HS-5 (cell line): ENCODE measurements around the gene MINDY3.

Source experiments
- DNase-seq: peaks from one replicate; pipeline ENCODE4 v3.0.0-alpha.2; 2012; ENCODE audit warnings: low read depth

Gene MINDY3

DNA sequence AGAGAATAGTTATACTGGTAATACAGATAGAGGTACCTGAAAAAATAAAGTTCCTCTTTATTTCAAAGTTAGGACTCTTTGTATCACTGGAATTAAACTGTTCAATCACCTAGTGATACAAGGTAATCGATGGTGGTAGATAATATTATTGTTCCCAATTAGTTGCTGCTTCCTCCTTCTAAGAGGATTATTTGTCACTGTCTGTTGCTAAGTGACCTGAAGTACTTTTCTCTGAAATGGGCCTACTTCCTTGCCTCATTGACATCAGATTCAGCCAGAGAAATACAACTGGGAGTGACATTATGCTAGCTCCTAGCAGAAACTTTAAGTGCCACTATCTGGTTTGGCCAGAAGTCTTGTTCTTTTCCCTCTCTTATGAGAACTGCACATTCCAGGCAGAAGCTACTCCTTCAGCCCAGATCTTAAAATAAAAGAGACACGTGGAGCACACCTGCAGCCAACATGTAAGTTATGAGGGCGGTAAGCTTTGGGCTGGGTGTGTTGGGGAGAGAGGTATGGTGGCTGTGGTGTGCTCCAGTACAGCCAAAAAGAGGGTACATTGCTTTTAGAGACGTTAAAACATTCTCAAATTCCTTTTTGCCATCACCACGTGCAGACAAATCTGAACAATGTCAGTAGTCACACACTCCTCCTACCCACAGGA lies 54.8 kb downstream of the MINDY3 start:
- DNase-seq: no peak

DNA sequence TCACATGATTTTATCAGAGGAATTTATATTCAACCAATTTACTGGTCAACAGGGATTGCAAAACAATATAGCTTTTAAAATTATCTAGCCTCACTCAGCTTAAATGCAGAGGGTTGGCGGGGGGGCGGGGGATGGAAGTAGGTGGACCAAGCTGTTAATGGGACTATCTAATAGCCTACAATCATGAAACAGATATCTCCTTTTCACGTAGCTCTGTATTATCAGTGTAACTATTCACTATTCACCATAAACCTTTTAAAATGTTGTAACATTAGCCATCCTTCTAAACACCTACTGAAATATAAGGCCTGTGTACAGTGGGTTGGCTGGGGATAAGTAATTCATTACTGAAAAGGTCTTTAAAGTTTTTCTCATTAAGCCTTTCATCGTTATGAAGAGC lies 56.2 kb downstream of the MINDY3 start:
- no peak for DNase-seq

DNA sequence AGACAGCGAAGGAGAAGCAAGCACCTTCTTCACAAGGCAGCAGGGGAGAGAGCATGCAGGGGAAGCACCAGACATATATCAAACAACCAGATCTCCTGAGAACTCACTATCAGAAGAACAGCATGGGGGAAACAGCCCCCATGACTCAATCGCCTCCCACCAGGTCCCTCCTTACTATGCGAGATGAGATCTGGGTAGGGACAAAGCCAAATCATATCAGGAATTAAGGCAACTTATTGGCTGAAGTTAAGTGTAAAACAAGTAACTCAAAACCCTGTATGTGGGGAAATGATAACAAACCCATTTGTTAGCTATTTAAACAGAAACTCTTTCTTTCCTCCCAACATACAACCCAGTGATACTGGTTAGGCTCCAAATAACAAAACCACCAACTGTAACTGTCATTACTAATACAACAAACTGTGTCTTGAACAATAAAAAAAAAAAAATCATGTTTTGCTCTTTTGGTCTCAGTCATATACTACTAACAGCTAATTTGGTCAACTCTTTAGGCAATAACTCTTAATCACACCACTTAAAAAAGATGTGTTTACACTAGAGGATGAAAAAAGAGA lies 57.8 kb downstream of the MINDY3 start:
- DNase-seq: no peak

DNA sequence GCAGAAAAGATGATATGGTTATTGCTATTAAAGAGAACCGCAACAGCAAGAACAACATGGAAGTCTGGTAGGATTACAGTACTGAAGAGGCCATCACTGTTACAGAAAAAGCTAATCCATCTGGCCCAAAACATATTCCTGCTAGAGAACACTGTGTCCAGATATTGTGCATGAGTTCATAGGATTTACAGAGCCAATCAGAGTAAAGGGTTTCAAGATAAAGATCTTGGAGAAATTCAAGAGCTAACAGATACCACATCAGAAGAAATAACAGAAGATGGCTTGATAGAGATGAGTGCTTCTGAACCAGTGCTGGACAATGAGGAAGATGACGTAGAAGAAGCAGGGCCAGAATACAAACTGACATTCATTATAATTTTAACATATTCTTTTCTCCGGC lies 58.7 kb downstream of the MINDY3 start:
- DNase-seq: no peak

DNA sequence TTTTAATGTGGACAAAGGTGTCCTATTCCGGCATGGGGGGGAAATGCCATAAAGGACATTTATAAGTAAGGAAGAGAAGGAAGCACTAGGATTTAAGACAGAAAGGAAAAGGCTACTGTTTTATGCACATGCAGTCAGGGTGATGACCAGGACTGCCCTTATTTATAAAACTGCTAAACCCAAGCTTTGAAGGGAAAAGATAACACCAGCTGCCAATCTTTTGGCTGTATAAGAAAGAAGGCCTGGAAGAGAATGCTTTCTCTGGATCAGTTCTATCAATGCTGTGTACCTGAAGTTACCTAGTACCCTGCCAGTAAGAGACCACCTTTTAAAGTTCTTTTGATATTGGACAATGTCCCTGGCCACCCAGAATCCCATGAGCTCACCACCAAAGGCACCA lies 59.2 kb downstream of the MINDY3 start:
- no peak for DNase-seq

DNA sequence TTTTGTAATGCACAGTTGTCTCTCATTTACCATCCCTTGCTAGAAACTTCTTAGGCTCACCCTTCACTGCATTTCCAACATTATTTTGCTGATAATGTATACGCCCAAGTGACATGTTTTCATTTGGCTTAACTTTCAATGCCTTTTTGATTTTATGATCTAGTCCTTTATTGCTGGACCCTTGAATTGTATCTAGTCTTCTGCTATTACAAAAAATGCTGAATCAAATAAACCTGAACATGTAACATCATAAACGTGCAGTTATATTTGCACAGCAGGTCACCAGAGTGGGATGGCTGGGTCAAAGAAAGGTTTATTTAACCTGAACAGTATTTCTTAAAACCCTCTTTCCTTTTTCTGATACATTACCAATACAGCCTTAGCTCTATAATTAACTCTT lies 63.0 kb downstream of the MINDY3 start:
- no peak for DNase-seq

DNA sequence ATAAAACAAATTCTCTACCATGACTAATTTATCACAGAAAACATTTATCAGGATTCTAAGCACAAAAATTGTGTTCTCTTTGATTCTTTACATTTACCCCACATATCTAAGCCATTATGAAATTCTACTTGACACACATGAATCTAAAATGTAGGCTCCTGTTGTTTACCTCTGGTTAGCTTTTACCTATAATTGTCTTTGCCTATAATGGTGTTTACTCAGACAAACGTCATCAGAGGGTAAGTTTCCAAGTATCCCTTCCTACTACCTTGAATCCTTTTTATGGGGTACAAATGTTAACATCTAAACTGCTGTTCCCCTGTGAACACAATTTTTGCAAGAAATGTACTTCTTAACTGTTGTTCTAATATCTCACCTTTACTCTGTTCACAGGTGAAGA lies 63.5 kb downstream of the MINDY3 start:
- DNase-seq: no peak

DNA sequence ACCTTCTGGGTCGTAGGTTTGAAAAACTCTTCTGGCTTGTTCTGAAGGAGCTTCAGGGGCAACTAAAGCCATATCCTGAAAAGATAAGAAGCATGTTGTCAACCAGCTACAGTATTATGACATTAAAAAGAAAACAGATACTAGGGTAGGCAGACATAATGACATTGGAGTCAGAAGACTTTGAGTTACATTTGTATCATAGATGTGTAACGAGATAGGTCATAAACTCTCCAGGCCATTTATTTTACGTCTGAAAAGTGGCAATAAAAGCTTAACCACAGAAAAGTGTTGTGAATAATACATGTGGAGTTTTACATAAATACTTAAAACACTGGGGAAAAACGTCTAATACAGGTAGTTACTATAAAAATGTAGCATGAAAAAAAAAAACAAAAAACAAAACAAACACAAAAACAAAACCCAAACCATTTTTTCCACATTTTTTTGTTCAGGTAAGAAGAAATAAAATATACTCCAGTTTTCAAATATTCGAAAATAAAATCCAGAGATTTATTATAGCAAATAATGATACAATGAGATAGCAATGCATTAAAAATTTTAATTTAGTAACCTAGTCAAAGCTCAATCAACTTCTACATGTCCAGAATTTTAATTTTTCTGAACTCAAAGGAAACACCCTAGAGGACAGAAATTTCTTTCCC lies 64.1 kb downstream of the MINDY3 start:
- DNase-seq: no peak

DNA sequence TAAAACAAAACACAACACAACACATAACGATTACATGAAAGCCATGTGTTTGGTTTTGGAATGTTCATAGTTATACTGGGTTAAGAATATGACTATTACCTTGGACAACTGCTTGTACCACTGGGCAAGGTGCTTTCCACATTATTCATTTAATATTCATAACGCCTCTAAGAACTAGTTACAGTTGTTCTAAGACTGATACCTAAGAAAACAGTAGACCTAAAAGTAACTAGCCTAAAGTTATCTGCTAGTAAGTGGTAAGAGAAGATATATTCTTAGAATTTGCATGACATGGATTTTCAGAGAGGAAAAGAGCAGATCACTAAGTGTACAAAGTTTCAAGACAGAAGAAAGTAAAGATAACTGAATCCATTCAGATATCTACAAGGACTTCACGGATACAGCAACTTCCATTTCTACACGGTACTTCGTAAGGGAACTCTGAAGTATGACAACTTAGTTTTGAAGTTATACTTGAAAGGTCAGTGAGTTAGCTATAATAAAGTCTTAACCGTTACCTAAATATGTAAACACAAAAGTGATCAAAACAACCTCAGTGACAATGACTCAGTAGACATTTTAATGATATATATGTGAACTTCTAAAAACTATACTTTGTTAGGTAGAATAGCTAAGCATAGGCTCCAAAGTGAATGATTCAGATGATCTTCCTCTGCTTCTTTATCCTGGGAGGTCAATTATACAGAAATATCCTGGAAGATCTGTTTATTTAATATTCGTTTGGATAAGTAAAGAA lies 65.1 kb downstream of the MINDY3 start:
- DNase-seq: no peak

DNA sequence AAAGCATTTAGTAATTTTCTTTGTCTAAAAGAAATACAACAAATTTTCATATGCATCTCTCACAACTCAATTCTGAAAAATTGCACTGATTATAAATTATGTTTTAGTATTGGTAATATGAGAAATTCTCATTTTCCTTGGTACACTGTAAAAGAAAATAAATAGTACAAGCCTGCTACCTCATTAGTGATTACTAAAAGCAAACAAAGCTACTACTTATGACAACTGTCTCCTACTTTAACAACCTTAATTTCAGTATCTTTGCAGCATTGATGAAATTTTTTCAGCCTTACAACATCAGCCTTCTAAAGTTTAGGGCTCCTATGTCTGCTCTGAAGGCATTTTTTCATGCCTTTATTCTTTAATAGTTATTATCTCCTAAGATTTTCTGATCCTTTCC lies 65.7 kb downstream of the MINDY3 start:
- DNase-seq: no peak

DNA sequence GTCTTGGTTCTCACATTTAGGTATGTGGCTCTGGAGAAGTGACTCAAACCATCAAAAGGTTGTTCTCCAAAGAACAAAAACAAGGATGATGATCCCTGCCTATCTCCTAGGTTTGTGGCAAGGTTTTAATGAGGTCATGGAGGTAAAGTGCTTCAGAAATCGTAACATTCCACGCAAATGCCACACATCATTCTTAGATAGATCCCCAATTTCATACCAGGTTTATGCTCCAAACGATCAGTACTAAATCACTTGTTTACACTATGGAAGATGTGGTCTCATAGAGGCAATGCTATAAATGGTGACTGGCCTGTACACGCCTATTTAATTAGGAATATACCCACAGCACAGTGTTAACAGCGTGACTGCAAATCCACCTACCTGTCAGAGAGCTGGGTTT lies 66.6 kb downstream of the MINDY3 start:
- no peak for DNase-seq

DNA sequence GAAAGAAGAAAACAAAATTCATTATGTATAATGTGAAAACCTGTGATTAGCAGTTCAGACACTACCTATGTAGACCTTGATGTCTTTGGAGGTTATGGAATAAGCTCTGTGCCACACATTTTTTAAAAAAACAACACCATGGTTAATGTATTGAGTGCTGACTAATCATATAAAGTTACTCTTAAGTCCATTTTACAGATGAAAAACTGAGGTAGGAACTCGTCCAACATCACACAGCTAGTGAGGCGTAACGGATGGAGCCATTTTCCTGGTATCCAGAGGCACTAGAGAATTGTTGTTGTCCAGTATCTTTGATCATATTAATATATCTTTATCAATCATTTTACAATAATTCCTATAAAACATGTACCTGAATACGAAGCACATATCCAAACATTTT lies 67.5 kb downstream of the MINDY3 start:
- no peak for DNase-seq

DNA sequence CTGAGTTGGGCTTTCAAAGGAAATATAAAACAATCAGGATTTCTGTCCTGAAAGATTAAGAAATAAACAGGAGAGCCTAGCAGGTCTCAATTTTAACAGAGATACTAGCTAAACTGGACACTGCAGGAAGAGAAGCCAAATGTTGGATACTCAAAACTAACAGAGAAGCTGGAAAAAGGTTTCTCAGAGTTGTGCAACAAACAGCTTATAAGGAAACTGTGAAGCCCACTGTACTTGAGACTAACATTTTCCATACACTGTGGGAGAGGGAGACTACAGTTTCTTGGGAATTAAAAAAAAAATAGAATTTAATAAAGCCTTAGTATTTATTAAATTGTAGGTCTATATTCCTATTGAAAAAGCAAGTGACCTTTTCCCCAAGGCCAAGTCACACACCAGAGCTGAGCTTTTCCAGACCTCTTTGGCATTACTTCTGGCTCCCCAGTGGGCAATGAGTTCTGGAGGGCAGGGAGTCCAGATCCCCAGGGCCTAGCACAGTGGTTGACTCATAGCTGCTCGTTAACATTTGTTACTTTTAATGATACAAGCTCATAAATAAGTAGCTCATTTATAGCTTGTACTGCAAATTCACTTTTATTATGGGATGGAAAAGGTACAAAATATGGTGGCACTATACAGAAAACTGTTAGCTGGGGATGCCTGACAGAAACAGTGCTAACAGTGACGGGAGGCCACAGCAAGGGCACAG lies 68.3 kb downstream of the MINDY3 start:
- no peak for DNase-seq

DNA sequence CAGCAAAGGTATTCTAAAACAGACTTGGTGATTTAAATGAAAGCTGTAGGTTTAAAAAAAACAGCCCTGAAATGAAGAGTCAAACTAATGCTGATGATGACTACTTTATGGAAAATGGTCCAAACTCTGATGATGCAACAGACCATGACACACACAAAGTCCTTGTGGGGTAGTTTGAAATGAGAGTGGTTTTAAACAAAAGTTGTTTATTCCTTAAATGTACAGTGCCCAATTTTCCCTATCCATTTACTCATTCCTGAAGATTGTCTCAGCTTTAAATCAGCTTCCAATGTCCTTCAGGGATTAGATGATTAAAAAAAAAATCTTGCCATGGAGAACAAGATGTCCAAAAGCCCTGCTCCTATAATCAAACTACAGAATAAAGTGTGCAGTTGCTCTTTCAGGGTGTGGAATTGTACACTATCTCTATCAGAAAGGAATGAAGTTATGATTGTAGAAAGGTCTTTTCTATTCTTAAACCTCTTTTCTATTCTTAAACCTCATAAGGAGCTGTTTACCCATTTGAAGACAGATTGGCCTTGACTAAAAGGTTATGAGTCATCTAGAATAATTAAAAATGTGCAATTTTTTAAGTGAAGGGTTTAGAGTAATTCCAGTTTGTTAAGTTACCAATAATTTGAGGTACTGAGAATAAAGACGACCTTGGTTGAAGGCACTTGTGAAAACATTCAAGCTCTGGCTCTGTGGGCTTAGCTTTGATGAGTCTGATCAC lies 70.3 kb downstream of the MINDY3 start:
- DNase-seq: peak; percentile 20

DNA sequence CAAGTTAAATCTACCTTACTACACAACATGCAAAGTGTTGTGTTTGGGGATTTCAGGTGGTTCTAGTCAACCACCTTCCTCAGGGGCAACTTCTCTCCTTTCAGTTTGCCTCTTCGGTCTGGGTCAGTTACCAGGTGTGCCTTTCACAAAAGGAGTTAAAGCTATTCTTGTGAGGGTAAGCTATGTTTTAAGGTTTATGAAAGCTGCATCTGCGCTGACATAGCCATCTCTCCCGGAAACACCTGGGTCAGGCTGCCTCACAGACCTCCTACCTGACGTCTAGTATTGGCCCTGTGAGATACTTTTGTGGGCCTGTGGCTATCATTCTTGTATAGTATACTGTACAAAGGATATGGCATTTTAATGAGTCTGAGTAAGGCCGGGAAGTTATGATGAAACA lies 72.9 kb downstream of the MINDY3 start:
- DNase-seq: no peak

DNA sequence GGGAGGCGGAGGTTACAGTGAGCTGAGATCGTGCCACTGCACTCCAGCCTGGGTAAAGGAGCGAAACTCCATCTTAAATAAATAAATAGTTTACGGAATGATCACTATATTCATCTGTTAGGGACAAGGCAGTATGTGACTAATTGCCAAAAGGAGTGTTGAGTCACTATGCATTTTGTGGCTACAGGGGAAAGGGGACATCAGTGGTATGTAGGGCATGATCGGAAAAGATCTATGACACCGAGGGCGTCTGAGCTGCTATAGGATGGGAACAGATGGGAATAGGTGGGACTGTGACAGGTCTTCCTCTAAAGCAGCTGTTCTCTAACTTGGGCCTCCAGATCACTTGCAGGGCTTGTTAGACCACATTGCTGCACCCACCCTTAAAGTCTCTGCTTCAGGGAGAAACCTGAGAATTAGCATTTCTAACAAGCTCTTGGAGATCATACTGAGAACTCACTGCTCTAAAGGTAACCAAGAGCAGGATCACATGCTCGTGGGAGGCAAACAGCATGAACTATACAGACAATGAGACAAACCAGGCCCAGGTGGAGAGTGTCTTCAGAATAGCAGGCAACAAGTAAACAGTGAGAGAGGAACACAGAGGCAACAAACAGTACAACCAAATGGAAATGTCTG lies 75.5 kb downstream of the MINDY3 start:
- DNase-seq: no peak

DNA sequence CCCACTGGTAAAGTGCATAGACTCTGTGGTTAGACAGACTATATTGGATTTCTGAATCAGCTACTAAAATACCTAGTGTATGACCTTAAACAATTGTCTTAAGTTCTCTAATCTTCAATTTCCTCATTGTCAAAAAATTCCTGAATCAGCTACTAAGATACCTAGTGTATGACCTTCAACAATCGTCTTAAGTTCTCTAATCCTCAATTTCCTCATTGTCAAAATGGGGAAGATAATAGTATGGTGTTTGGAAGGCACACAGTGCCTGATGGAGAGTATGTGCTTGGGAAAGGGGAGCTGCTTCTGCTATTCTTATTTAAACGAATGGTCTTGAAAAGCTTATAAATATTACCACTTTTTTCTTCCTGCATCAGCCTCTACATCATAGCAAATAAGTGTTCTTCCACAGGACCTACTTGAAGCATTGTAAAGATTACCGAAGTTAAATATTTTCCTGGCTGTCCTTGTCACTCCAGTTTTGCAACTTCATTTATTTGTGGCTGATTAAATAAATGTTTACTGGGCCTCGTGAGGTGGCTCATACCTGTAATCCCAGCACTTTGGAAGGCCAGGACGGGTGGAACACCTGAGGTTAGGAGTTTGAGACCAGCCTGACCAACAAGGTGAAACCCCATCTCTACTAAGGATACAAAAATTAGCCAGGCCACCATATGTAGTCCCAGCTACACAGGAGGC lies 76.2 kb downstream of the MINDY3 start:
- DNase-seq: no peak

DNA sequence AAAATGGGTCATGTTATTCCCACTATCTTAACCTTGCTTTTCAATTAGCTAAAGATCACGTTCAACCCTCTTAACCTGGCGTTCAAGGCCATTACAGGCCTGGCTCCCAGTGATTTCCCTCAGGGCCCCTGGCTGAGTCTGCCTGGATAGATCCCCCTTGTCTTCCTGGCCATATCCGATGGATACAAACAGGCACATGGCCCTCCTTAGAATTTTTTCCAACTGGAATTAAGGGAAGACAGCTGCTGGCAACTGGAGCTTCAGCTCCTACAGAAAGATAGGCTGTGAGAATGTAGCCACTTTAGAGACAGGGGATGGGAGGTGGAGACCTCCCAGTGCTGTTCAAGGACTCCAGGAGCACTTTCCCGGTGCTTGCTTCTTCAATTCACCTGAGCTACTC lies 77.5 kb downstream of the MINDY3 start:
- DNase-seq: no peak

DNA sequence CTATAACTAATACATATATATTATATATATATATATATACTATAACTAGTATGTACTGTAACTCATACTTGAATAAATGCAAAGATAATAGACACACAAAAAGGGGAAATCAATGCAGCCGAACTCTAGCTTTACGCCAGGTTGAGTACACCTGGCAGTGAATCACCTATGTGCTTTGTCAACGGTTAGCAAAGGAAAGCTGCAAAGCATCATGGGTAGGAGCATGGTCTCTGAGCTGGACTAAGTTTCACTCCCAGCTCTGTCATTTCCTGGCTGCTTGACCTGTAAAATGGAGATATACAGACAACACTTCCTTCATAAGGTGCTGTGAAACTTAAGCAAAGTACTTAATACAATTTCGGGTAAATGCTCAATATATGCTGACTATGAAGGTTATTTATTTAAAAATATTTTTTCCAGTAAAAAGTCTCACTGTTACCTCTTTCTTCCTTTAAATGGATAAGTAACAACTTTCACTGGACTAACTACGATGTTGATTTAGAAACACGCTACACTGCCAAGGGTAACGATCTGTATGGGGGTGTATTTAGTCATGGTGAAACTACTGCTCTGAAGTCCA lies 78.8 kb downstream of the MINDY3 start:
- DNase-seq: no peak
